Upper lobe of left lung (tissue), 4 donors: ENCODE measurements around the gene ADSS1.

ENCODE experiments used
- POLR2A ChIP-seq, 4 donors: fragments of 450-650 bp; IDR thresholded peaks; one replicate each; pipeline ENCODE4 v1.5.1; 2016 to 2017; ENCODE audit warnings: antibody characterized with exemption in 4 of 4, mild to moderate bottlenecking in 2 of 4
- TF ChIP-seq, protein P1 (sequence below), 6 experiments: fragments of 450-650 bp in 4 of 6; fragments of 200-600 bp in 2 of 6; sonication (generic) in 2 of 6; IDR thresholded peaks; one replicate each; pipeline ENCODE4 v1.5.1; 2016 to 2019; ENCODE audit warnings: antibody characterized with exemption in 6 of 6

DNA sequence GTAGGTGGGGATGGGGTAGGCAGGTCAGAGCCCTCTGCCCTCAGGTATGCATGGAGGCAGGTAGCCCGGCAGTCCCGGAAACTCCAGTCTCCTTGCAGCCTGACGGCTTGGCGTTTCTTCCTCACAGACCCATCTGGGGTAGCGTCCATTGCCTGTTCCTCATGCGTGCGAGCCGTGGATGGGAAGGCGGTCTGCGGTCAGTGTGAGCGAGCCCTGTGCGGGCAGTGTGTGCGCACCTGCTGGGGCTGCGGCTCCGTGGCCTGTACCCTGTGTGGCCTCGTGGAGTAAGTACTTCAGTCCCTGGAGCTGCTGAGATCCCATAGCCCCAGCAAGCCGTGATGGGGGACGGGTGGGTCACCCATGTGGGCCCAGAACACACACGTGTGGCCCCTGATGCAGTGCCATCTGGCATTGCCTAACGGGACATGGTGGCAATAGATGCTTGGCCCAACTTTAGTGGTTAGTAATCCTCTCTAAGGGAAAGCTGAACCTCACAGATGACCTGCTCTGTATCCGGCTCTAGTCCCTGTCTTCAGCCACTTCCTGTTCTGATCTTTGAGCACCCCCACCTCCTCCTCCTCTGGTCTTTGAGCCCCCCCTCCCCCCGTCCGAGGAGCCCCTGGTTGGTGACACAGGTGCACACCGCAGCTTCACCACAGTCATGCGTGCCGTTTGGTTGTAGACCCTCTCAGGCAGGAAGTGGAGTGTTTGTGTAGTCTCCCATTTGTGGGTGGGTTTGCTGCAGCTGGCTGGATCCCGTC is 32.6 kb downstream of the ADSS1 start:
- TF ChIP-seq, protein P1, sequence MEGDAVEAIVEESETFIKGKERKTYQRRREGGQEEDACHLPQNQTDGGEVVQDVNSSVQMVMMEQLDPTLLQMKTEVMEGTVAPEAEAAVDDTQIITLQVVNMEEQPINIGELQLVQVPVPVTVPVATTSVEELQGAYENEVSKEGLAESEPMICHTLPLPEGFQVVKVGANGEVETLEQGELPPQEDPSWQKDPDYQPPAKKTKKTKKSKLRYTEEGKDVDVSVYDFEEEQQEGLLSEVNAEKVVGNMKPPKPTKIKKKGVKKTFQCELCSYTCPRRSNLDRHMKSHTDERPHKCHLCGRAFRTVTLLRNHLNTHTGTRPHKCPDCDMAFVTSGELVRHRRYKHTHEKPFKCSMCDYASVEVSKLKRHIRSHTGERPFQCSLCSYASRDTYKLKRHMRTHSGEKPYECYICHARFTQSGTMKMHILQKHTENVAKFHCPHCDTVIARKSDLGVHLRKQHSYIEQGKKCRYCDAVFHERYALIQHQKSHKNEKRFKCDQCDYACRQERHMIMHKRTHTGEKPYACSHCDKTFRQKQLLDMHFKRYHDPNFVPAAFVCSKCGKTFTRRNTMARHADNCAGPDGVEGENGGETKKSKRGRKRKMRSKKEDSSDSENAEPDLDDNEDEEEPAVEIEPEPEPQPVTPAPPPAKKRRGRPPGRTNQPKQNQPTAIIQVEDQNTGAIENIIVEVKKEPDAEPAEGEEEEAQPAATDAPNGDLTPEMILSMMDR (IDR thresholded peaks at IDR 0.05), result no peak
- no peak for TF ChIP-seq POLR2A (IDR thresholded peaks at IDR 0.05)
